SU-DHL-6 (cell line): ENCODE data around the gene CCDC74A.
"Not testable (repeated sequence)": the region's sequence is repeated elsewhere in the genome, so short reads cannot be mapped to it uniquely, and the experiment has no call there.

Source experiments
- H2AFZ ChIP-seq: fragments of 200-600 bp; sonication (generic); 2 replicates; pipeline ENCODE4 v1.6.1; 2014; ENCODE audit warnings: low read depth, mild to moderate bottlenecking, moderate library complexity, mixed read lengths, antibody characterized with exemption, low read length; ENCODE audit not compliant: severe bottlenecking
- H3F3A ChIP-seq: fragments of 200-600 bp; shearing (Covaris generic); 2 replicates; pipeline ENCODE4 v1.6.0; 2016; ENCODE audit warnings: antibody characterized with exemption, mild to moderate bottlenecking; ENCODE audit not compliant: insufficient read depth
- H3K27ac ChIP-seq: fragments of 200-600 bp; sonication (generic); 2 replicates; pipeline ENCODE4 v1.5.1; 2016; ENCODE audit warnings: low read depth, mild to moderate bottlenecking, low read length, moderate library complexity, mixed read lengths
- H3K27me3 ChIP-seq: fragments of 200-600 bp; sonication (generic), shearing (Covaris generic); 2 replicates; pipeline ENCODE4 v1.6.0; 2014; ENCODE audit warnings: mild to moderate bottlenecking, low read length
- H3K36me3 ChIP-seq: fragments of 200-600 bp; sonication (generic); 2 replicates; pipeline ENCODE4 v1.6.1; 2014; ENCODE audit warnings: mild to moderate bottlenecking, low read length, mixed read lengths
- H3K4me2 ChIP-seq: fragments of 300-600, 200-600 bp; shearing (Covaris generic), sonication (generic); 2 replicates; pipeline ENCODE4 v1.6.0; 2014; ENCODE audit warnings: low read length, low read depth, mild to moderate bottlenecking; ENCODE audit not compliant: poor library complexity, severe bottlenecking
- H3K4me3 ChIP-seq: fragments of 200-600 bp; sonication (generic); 2 replicates; pipeline ENCODE4 v1.5.1; 2014; ENCODE audit warnings: antibody characterized with exemption, low read length, mild to moderate bottlenecking, mixed read lengths; ENCODE audit not compliant: insufficient read depth, poor library complexity, severe bottlenecking
- H3K79me2 ChIP-seq: fragments of 200-600 bp; sonication (generic); 2 replicates; pipeline ENCODE4 v1.6.1; 2014; ENCODE audit warnings: mild to moderate bottlenecking, low read length, moderate library complexity; ENCODE audit not compliant: insufficient read depth
- H3K9ac ChIP-seq: fragments of 200-600 bp; sonication (generic); 2 replicates; pipeline ENCODE4 v1.7.0; 2014; ENCODE audit warnings: mild to moderate bottlenecking, low read length
- H3K9me2 ChIP-seq: fragments of 200-600 bp; sonication (generic); replicated peaks from 2 replicates; pipeline ENCODE4 v1.6.1; 2014; ENCODE audit warnings: low read length; ENCODE audit not compliant: insufficient read depth
- H3K9me3 ChIP-seq: fragments of 200-600 bp; sonication (generic); 2 replicates; pipeline ENCODE4 v1.6.1; 2014; ENCODE audit warnings: low read length, mixed read lengths; ENCODE audit not compliant: insufficient read depth
- H4K20me1 ChIP-seq: fragments of 200-600 bp; sonication (generic); 2 replicates; pipeline ENCODE4 v1.6.1; 2014; ENCODE audit warnings: low read depth, mild to moderate bottlenecking, antibody characterized with exemption, low read length, moderate library complexity, mixed read lengths

The CCDC74A gene

GRCh38 chr2:131527131-131528001 lies at the start of gene CCDC74A:
CCDC74A (plus strand) TSS chr2:131527888; CDS start chr2:131527971, 83 bp downstream.
- not testable (repeated sequence) for H3K27me3 ChIP-seq, H3K27ac ChIP-seq, H3K36me3 ChIP-seq, H4K20me1 ChIP-seq, H3K9me3 ChIP-seq, H3K79me2 ChIP-seq, H3K9me2 ChIP-seq, H3F3A ChIP-seq
- H3K4me3 ChIP-seq, result peak within 1 kb of the TSS; percentile 53
- H3K4me2 ChIP-seq, result peak within 1 kb of the TSS; percentile 59
- H2AFZ ChIP-seq, result peak within 1 kb of the TSS; percentile 71
- H3K9ac ChIP-seq, result peak within 1 kb of the TSS; percentile 58

- not testable (repeated sequence) for H3K9ac ChIP-seq, H3F3A ChIP-seq, H3K79me2 ChIP-seq, H4K20me1 ChIP-seq, H3K9me2 ChIP-seq, H2AFZ ChIP-seq, H3K27me3 ChIP-seq, H3K27ac ChIP-seq, H3K4me2 ChIP-seq, H3K4me3 ChIP-seq, H3K36me3 ChIP-seq, H3K9me3 ChIP-seq
Measured at GRCh38 chr2:131478074-131478849, 49.4 kb upstream of the CCDC74A start.

- not testable (repeated sequence) for H3K9ac ChIP-seq, H3K9me2 ChIP-seq, H3K79me2 ChIP-seq, H2AFZ ChIP-seq, H3K36me3 ChIP-seq, H3K27me3 ChIP-seq, H3K27ac ChIP-seq, H3K4me2 ChIP-seq, H4K20me1 ChIP-seq, H3K4me3 ChIP-seq, H3F3A ChIP-seq, H3K9me3 ChIP-seq
Measured at GRCh38 chr2:131478850-131479461, 48.7 kb upstream of the CCDC74A start.

GRCh38 chr2:131480351-131480750 lies 47.3 kb upstream of the CCDC74A start:
- H3K9me2 ChIP-seq, H3F3A ChIP-seq, H4K20me1 ChIP-seq, H2AFZ ChIP-seq, H3K9me3 ChIP-seq, H3K9ac ChIP-seq, H3K4me2 ChIP-seq, H3K27me3 ChIP-seq, H3K79me2 ChIP-seq, H3K36me3 ChIP-seq, H3K27ac ChIP-seq, H3K4me3 ChIP-seq: not testable (repeated sequence)

- H3K9me3 ChIP-seq, H3K79me2 ChIP-seq, H3K27me3 ChIP-seq, H3F3A ChIP-seq, H3K9ac ChIP-seq, H4K20me1 ChIP-seq, H3K36me3 ChIP-seq, H3K9me2 ChIP-seq, H3K4me3 ChIP-seq, H3K27ac ChIP-seq, H2AFZ ChIP-seq, H3K4me2 ChIP-seq: not testable (repeated sequence)
Measured at GRCh38 chr2:131482506-131483155, 45.1 kb upstream of the CCDC74A start.

GRCh38 chr2:131483981-131484820 lies 43.5 kb upstream of the CCDC74A start:
- H3K79me2 ChIP-seq, result peaks cover 18% of the 10 kb centered on the region
- not testable (repeated sequence) for H3K9ac ChIP-seq, H3K27ac ChIP-seq, H3K4me3 ChIP-seq, H3K27me3 ChIP-seq, H3K36me3 ChIP-seq, H4K20me1 ChIP-seq, H3K9me2 ChIP-seq, H3F3A ChIP-seq, H3K4me2 ChIP-seq, H2AFZ ChIP-seq, H3K9me3 ChIP-seq

- H3K9ac ChIP-seq, H3K4me2 ChIP-seq, H3K9me2 ChIP-seq, H3K9me3 ChIP-seq, H3F3A ChIP-seq, H3K36me3 ChIP-seq, H3K27me3 ChIP-seq, H3K27ac ChIP-seq, H2AFZ ChIP-seq, H3K4me3 ChIP-seq, H4K20me1 ChIP-seq: not testable (repeated sequence)
- peaks cover 25% of the 10 kb centered on the region for H3K79me2 ChIP-seq
Measured at GRCh38 chr2:131484906-131485460, 42.7 kb upstream of the CCDC74A start.
